ENCODE data around the gene ABCC1.
"Not testable (repeated sequence)": the region's sequence is repeated elsewhere in the genome, so short reads cannot be mapped to it uniquely, and the experiment has no call there.

The ABCC1 gene

GRCh38 chr16:16189842-16190241, 240.4 kb downstream of the ABCC1 start:
- no peak for DNase-seq (ENCODE audit: low read depth)

- DNase-seq (ENCODE audit: low read depth), result no peak
These were observed 241.1 kb downstream of the ABCC1 start for GRCh38 chr16:16190546-16190945.

GRCh38 chr16:16190966-16191365, 241.6 kb downstream of the ABCC1 start:
- not testable (repeated sequence) for DNase-seq (ENCODE audit: low read depth)

- no peak for DNase-seq (ENCODE audit: low read depth)
These were observed 242.2 kb downstream of the ABCC1 start for GRCh38 chr16:16191493-16192167.
